CD4-positive, alpha-beta T cell treated with Interleukin-15 for 4 hours (primary cell): Measurements from ENCODE around the gene PCNT.
"Not testable (repeated sequence)": the region's sequence is repeated elsewhere in the genome, so short reads cannot be mapped to it uniquely, and the experiment has no call there.

ENCODE experiments used
- DNase-seq: peaks from one replicate; pipeline ENCODE4 v3.0.0-alpha.2; 2020; ENCODE audit warnings: low spot score

PCNT gene

GRCh38 chr21:46427516-46427915 is 103.6 kb downstream of the PCNT start:
- DNase-seq: no peak

DNA sequence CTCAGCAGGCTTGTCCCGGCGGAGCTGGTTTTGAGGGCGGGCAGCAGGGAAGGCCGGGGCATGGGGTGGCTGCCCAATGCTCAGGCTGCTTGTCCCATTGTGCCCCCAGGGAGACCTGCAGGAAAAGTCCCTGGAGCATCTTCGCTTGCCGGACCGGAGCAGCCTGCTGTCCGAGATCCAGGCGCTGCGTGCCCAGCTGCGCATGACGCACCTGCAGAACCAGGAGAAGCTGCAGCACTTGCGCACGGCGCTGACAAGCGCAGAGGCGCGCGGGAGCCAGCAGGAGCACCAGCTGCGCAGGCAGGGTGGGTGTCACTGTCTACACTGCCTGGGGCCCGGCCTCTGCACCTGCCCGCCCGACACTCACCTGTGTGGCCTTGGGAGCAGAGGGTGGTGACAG is 104.3 kb downstream of the PCNT start:
- no peak for DNase-seq

DNA sequence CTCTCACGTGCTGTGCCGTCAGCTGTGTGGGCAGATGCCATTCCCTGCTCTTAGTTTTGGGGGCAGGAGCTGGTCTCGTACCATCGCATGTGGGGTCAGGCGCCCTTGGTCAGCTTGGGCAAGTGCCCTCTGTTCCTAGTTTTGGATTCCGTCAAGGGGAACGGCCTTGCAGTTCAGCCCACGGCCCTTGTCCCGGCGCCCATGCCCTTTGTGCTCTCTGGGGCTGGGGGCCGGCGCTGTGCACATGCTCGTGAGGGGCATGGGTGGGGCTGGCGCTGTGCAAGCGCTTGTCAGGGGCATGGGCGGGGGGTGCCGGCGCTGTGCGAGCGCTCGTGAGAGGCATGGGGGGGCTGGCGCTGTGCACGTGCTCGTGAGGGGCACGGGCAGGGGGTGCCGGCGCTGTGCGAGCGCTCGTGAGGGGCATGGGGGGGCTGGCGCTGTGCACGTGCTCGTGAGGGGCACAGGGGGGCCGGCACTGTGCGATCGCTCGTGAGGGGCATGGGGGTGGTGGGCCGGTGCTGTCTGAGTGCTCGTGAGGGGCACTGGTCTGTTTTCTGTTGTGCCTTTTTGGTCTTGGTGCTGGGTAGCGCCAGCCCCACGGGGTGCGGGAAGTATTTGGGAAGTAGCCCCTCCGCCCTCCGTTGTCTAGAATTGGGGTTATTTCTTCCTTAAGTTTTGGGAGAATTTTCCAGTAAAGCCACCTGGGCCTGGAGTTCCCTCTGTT is 105.2 kb downstream of the PCNT start:
- no peak for DNase-seq

DNA sequence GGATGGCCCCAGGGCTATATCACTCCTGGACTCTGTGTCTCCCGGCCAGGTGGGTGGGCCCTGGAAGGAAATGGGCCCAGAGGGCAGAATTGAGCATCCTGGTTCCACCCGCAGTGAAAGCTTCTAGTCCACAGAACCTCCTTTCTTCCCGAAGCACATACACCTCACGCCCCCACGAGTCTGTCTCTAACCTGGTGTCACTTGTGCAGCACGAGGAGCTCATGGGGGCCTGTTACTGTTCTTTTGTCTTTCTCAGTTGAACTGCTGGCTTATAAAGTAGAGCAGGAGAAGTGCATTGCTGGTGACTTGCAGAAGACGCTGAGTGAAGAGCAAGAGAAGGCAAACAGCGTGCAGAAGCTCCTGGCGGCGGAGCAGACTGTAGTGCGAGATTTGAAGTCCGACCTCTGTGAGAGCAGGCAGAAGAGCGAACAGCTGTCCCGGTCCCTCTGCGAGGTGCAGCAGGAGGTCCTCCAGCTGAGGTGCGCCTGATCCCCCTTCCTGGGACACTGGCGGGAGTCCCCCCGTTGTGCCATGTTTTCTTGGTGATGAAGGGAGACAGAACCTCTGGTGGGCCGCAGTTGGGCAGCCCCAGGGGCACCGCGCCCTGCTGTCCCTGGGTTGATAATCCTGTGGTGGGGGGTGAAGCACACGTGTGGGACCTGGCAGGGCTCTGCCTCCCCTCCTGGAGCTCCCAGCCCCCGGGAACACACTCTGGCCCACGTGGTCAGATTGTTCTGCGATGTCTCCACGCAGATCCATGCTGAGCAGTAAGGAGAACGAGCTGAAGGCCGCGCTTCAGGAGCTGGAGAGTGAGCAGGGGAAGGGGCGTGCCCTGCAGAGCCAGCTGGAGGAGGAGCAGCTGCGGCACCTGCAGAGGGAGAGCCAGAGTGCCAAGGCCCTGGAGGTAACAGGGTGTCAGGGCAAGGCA is 106.1 kb downstream of the PCNT start:
- no peak for DNase-seq

DNA sequence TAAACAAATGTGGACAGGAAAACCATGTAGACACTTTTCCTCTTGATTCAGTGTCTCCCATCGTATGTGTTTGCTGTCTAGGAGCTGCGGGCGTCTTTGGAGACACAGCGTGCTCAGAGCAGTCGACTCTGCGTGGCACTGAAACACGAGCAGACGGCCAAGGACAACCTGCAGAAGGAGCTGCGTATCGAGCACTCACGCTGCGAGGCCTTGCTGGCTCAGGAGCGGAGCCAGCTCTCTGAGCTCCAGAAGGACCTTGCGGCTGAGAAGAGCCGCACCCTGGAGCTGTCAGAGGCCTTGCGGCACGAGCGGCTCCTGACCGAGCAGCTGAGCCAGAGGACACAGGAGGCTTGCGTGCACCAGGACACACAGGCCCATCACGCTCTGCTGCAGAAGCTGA is 107.5 kb downstream of the PCNT start:
- DNase-seq: no peak

- no peak for DNase-seq
Observed at GRCh38 chr21:46431884-46432488, 108.0 kb downstream of the PCNT start.

- DNase-seq: not testable (repeated sequence)
Observed at GRCh38 chr21:46433116-46433515, 109.2 kb downstream of the PCNT start.

DNA sequence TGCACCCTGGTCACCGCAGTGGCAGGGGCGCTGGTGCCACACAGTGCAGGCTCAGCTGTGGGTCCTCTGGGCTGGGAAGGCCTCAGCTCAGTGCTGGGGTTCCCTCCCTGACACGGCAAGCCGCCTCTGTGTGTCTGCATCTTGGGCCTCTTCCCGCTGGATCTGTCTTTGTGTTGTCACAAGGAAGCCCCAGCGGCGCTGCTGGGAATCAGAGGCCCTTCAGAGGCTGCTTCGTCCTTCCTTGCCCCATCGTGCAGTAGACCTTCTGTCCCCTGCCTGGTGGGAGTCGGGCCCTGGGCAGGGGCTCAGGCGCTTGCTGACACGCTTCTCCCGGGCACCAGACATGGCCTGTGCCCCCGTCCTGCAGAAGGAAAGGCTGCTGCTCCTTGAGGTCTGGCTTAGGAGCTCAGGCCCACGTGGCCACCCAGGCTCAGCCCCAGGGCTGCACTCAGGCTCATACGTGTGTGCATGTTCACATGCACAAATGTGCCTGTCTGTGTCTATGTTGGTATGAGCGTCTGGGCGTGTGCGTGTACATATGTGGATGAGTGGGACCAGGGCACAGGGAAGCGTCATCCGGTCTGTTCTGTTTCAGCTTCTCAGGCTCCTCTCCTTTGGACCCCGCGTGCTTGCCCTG is 110.5 kb downstream of the PCNT start:
- DNase-seq: no peak

GRCh38 chr21:46435786-46436227 is 111.9 kb downstream of the PCNT start:
- DNase-seq: no peak

DNA sequence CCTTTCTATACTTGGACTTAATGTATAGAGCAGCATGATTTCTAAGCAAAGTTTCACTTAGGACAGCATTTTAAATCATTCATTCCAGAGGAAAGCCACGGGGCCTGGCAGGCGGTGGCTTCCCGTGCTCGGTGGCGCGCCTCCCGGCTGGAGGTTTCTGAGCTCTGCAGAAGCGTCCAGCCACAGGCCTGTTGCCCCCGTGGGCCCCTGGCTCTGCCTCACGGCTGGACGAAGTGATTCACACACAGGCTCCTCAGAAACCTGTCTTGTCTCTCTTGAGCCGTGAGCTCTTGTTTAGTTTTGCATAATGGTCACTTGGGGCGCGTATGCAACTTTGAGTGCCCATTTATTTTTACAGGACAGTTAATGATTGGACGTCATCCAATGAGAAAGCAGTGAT is 112.7 kb downstream of the PCNT start:
- no peak for DNase-seq

- DNase-seq: no peak
Observed at GRCh38 chr21:46437096-46437498, 113.1 kb downstream of the PCNT start.

DNA sequence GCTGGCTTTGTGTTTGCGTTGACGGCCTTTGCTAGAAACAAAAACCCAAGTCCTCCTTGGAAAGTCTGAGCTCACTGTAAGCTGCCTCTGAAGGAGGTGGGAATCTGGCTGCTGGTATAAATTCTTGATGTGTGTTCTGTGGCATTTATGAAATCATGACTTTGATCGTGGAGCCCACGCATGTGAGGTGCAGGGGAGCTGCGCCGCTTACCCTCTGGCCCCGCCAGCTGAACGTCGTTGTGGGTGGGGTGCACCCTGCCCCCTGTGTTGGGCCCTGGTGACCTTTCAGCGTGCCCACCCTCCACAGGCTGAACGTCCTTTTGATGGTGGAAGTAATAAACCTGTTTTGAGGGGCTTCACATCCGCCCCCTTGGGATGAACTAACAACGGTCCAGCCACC is 113.6 kb downstream of the PCNT start:
- no peak for DNase-seq

- DNase-seq: no peak
Observed at GRCh38 chr21:46438241-46438640, 114.3 kb downstream of the PCNT start.

DNA sequence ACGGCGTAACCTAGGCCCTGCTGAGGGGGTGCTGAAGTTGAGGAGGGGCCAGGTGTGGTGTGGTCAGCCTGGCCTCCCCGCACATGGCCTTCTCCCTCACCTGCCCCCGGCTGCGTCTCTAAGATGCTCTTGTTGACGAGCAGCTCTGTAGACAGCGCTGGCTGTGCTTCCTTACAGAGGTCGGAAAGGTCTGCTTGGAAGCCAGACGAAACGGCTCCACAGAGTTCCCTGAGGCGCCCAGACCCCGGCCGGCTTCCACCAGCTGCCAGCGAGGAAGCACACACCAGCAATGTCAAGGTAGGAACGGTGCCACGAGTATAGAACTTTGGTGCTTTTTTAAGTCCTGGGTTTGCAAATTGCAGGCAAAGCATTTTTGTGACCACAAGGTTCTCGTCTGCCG is 116.0 kb downstream of the PCNT start:
- DNase-seq: no peak

DNA sequence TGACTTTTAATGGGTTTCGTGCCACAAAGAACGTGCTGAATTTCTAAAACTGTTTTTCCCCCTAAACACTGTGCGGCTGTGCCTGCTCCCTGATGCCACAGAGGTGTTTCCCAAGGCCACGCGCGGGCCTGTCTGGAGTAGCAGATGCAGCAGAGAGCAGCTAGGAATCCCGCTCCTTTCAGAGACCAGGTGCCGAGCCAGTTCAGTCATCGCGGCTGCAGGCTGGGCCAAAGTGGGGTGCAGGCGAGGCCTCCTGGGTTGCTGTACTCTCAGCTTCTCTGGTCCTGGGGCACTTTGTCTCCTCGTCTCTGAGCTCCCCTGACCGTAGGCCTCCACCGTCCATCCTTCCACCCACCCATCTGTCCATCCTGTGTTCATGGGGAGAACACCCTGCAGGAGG is 117.4 kb downstream of the PCNT start:
- DNase-seq: no peak

GRCh38 chr21:46441961-46442498 is 118.1 kb downstream of the PCNT start:
- no peak for DNase-seq

DNA sequence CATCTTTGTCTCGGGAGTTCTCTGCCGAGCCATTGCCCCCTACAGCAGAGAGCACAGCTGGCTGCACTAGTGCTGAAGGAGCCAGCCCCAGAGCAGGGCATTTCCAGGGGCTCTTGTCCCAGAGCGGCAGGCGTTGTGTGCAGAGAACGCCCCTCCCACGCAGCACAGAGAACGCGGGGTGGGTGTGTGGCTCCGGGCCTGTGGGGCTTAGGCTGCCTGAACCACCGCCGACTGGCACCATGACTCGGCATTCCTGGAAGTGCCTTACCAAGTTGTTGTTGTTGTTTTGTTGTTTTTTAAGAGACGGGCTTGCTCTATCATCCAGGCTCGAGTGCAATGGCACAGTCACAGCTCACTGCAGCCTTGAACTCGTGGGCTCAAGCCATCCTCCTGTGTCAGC is 119.0 kb downstream of the PCNT start:
- no peak for DNase-seq

GRCh38 chr21:46443910-46444309 is 120.0 kb downstream of the PCNT start:
- DNase-seq: no peak

DNA sequence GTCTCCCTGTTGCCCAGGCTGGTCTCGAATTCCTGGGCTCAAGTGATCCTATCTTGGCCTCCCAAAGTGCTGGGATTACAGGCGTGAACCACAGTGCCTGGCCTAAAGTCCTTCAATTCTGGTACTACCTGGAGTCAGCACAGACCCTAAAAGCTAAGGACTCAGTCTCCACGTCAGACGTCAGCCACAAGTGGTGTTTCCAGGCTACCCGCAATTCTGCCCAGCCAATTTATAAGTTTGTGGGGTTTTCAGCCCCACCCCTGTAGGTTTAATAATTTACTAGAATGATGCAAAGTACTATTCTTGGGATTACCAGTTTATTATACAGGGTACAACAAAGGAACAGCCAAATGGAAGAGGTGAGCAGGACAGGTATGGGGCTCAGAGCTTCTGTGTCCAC is 124.2 kb downstream of the PCNT start:
- no peak for DNase-seq

DNA sequence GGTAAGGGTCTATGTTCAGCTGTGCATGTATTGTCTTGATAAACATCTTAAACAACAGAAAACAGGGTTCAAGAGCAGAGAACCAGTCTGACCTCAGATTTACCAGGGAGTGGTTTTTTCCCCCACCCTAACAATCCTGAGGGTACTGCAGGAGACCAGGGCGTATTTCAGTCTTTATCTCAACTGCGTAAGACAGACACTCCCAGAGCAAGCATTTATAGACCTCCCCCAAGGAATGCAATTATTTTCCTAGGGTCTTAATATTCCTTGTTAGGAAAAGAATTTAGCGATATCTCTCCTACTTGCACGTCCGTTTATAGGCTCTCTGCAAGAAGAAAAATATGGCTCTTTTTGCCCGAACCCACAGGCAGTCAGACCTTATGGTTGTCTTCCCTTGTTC is 124.9 kb downstream of the PCNT start:
- not testable (repeated sequence) for DNase-seq

DNA sequence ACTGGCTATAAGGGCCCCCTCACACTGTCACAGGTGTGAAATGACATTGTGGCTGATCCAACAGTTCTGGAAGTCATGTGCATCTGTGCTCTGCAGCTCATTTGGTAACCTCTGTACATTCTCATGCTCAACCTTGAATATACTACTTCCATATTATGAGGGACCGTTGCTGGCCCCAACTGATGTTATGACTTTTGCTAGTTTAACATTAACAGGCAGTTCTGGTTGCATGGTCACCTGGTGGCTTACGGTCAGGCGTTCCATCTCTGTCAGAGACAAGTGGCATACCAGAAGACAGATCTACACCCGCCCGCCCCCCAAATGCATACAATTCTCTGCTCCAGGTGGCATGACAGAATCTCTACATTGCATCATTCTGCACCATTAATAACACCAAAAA is 128.8 kb downstream of the PCNT start:
- DNase-seq: no peak

DNA sequence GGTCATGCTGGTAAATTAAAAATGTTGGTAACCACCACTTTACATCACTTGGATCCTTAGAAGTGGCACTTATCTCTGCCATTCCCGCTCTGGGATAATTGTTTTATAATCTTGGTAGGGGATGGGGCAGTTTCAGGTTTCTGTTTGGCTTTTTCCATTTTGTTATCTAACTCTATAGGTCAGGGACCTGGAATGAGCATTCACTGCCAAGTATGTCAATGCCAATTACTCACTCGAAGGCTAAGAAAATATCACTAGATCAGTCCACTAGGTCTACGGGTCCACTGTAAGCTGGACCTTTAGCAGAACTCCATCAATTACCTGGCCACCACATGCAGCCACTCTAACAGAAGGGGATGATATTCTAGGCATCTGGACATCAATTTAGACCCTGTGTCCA is 130.2 kb downstream of the PCNT start:
- DNase-seq: no peak
